HL-60 (cell line): ENCODE data around the gene TTC39A.

Source experiments
- POLR2AphosphoS5 ChIP-seq: IDR thresholded peaks from 2 replicates; pipeline ENCODE4 v1.6.1; 2012; ENCODE audit warnings: low read depth
- TF ChIP-seq, protein P1 (sequence below): IDR thresholded peaks from one replicate; pipeline ENCODE4 v1.5.1; 2011; ENCODE audit warnings: low read length, control low read depth, inconsistent platforms; ENCODE audit not compliant: insufficient read depth

- TF ChIP-seq, protein P1, sequence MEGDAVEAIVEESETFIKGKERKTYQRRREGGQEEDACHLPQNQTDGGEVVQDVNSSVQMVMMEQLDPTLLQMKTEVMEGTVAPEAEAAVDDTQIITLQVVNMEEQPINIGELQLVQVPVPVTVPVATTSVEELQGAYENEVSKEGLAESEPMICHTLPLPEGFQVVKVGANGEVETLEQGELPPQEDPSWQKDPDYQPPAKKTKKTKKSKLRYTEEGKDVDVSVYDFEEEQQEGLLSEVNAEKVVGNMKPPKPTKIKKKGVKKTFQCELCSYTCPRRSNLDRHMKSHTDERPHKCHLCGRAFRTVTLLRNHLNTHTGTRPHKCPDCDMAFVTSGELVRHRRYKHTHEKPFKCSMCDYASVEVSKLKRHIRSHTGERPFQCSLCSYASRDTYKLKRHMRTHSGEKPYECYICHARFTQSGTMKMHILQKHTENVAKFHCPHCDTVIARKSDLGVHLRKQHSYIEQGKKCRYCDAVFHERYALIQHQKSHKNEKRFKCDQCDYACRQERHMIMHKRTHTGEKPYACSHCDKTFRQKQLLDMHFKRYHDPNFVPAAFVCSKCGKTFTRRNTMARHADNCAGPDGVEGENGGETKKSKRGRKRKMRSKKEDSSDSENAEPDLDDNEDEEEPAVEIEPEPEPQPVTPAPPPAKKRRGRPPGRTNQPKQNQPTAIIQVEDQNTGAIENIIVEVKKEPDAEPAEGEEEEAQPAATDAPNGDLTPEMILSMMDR, result no peak
- no peak for TF ChIP-seq POLR2AphosphoS5
Measured at GRCh38 chr1:51295926-51296325, 34.4 kb downstream of the TTC39A start.
